ENCODE results near the gene NUDT15.

Gene NUDT15

GRCh38 chr13:48081739-48082138 lies 44.2 kb downstream of the NUDT15 start:
- Histone ChIP-seq H3K4me1 (ENCODE audit: insufficient read depth, low read length, severe bottlenecking) (peaks cover 7% of the 10 kb centered on the region), H3K9me2 (ENCODE audit: low read depth, low read length) (no peaks in the 10 kb centered on the region), H3K4me3 (ENCODE audit: low read depth, low read length, poor library complexity, severe bottlenecking) (no peak overlapping the region)

GRCh38 chr13:48086272-48086671 lies 48.7 kb downstream of the NUDT15 start:
- Histone ChIP-seq H2AFZ (ENCODE audit: low read length) (no peak overlapping the region), H3K4me2 (ENCODE audit: low read length) (no peak overlapping the region), H3K9ac (ENCODE audit: low read length) (no peak overlapping the region), H3K4me1 (ENCODE audit: insufficient read depth, low read length, severe bottlenecking) (no peaks in the 10 kb centered on the region), H4K20me1 (ENCODE audit: insufficient read depth, low read length) (no peaks in the 10 kb centered on the region), H3K27ac (ENCODE audit: low read depth, low read length, poor library complexity, severe bottlenecking) (no peak overlapping the region), H3K9me3 (ENCODE audit: low read length) (no peaks in the 10 kb centered on the region), H3K4me3 (ENCODE audit: low read depth, low read length, poor library complexity, severe bottlenecking) (no peak overlapping the region), H3F3A (ENCODE audit: insufficient read depth, low read length) (no peaks in the 10 kb centered on the region), H3K36me3 (ENCODE audit: insufficient read depth, low read length) (peaks cover 51% of the 10 kb centered on the region), H3K27me3 (ENCODE audit: insufficient read depth, low read length) (no peaks in the 10 kb centered on the region), H3K9me2 (ENCODE audit: low read depth, low read length) (no peaks in the 10 kb centered on the region), H3K79me2 (ENCODE audit: insufficient read depth, low read length) (peaks cover 44% of the 10 kb centered on the region)
- TF ChIP-seq CTCF (IDR thresholded peaks at IDR 0.05; ENCODE audit: low read length) (no peak), EZH2 (IDR thresholded peaks at IDR 0.05; ENCODE audit: borderline replicate concordance, low read length) (no peak)

More at GRCh38 chr13:48081739-48082138, 44.2 kb downstream of the NUDT15 start:
- no peak overlapping the region for H3K9ac ChIP-seq (ENCODE audit: low read length)
- H3K4me2 ChIP-seq (ENCODE audit: low read length), result no peak overlapping the region
- TF ChIP-seq CTCF (IDR thresholded peaks at IDR 0.05; ENCODE audit: low read length) (no peak), EZH2 (IDR thresholded peaks at IDR 0.05; ENCODE audit: borderline replicate concordance, low read length) (no peak)
- no peaks in the 10 kb centered on the region for H4K20me1 ChIP-seq (ENCODE audit: insufficient read depth, low read length)
- H3K27me3 ChIP-seq (ENCODE audit: insufficient read depth, low read length), result no peaks in the 10 kb centered on the region
- H3K9me3 ChIP-seq (ENCODE audit: low read length), result no peaks in the 10 kb centered on the region
- peaks cover 4% of the 10 kb centered on the region; the same call in 1 of the 2 replicates for H3K79me2 ChIP-seq (ENCODE audit: insufficient read depth, low read length)
- H3K27ac ChIP-seq (ENCODE audit: low read depth, low read length, poor library complexity, severe bottlenecking), result no peak overlapping the region
- peaks cover 83% of the 10 kb centered on the region for H3K36me3 ChIP-seq (ENCODE audit: insufficient read depth, low read length)
- no peak overlapping the region for H2AFZ ChIP-seq (ENCODE audit: low read length)
- H3F3A ChIP-seq (ENCODE audit: insufficient read depth, low read length), result no peaks in the 10 kb centered on the region

- Histone ChIP-seq H3K36me3 (ENCODE audit: insufficient read depth, low read length) (peaks cover 6% of the 10 kb centered on the region), H3K9me2 (ENCODE audit: low read depth, low read length) (no peaks in the 10 kb centered on the region), H3K4me3 (ENCODE audit: low read depth, low read length, poor library complexity, severe bottlenecking) (peak overlapping the region; percentile 96), H3K9me3 (ENCODE audit: low read length) (no peaks in the 10 kb centered on the region), H3K4me1 (ENCODE audit: insufficient read depth, low read length, severe bottlenecking) (peaks cover 20% of the 10 kb centered on the region), H4K20me1 (ENCODE audit: insufficient read depth, low read length) (no peaks in the 10 kb centered on the region), H3K4me2 (ENCODE audit: low read length) (peak overlapping the region; percentile 96), H3K27me3 (ENCODE audit: insufficient read depth, low read length) (no peaks in the 10 kb centered on the region), H3K9ac (ENCODE audit: low read length) (peak overlapping the region; percentile 96), H3K79me2 (ENCODE audit: insufficient read depth, low read length) (peaks cover 63% of the 10 kb centered on the region), H3K27ac (ENCODE audit: low read depth, low read length, poor library complexity, severe bottlenecking) (no peak overlapping the region), H2AFZ (ENCODE audit: low read length) (no peak overlapping the region), H3F3A (ENCODE audit: insufficient read depth, low read length) (no peaks in the 10 kb centered on the region)
- TF ChIP-seq CTCF (IDR thresholded peaks at IDR 0.05; ENCODE audit: low read length) (no peak), EZH2 (IDR thresholded peaks at IDR 0.05; ENCODE audit: borderline replicate concordance, low read length) (no peak)
Measured at GRCh38 chr13:48093588-48093987, 56.1 kb downstream of the NUDT15 start.
